MM.1S (cell line): ENCODE data around the gene TAOK1.

ENCODE experiments used
- EZH2 ChIP-seq: fragments of 300-600 bp; sonication (generic); optimal IDR thresholded peaks from 2 replicates; pipeline ENCODE3; 2017; ENCODE audit warnings: low read depth, mild to moderate bottlenecking, antibody characterized with exemption, low read length, mixed read lengths
- TF ChIP-seq, protein P1 (sequence below): fragments of 300-600 bp; sonication (generic); IDR thresholded peaks from 2 replicates; pipeline ENCODE4 v1.5.1; 2016; ENCODE audit warnings: antibody characterized with exemption, low read length, mixed read lengths

DNA sequence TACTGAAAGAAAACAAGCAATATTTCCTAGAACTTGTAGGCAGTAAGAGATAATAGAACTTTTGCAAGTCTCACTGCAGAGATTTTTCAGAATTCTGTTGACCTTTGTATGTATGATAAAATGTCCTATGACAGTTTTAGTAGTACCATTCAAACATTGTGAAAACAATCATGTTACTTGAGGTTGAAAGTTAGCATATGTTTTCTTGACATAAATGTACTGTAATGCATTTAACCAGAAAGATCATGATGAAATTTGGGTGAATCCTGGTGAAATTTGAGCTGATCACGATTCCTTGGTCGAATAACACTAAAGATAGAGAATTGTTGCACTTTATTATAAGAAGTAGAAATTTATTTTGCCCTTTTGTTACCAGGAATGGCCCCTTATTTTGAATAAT, 85.7 kb downstream of the TAOK1 start:
- TF ChIP-seq, protein P1, sequence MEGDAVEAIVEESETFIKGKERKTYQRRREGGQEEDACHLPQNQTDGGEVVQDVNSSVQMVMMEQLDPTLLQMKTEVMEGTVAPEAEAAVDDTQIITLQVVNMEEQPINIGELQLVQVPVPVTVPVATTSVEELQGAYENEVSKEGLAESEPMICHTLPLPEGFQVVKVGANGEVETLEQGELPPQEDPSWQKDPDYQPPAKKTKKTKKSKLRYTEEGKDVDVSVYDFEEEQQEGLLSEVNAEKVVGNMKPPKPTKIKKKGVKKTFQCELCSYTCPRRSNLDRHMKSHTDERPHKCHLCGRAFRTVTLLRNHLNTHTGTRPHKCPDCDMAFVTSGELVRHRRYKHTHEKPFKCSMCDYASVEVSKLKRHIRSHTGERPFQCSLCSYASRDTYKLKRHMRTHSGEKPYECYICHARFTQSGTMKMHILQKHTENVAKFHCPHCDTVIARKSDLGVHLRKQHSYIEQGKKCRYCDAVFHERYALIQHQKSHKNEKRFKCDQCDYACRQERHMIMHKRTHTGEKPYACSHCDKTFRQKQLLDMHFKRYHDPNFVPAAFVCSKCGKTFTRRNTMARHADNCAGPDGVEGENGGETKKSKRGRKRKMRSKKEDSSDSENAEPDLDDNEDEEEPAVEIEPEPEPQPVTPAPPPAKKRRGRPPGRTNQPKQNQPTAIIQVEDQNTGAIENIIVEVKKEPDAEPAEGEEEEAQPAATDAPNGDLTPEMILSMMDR = no peak
- TF ChIP-seq EZH2 = no peak
